DOHH2 (cell line): ENCODE results near the gene RARS2.
A peak's percentile ranks its signal among the peaks of the same experiment; 100 is the strongest.

Source experiments
- H3F3A ChIP-seq: fragments of 200-600 bp; sonication (generic), shearing (Covaris generic); 2 replicates; pipeline ENCODE4 v1.6.0; 2016; ENCODE audit warnings: antibody characterized with exemption, mild to moderate bottlenecking; ENCODE audit not compliant: control insufficient read depth, insufficient read depth
- H3K27ac ChIP-seq: fragments of 200-600 bp; sonication (generic); 2 replicates; pipeline ENCODE4 v1.5.1; 2014; ENCODE audit warnings: low read depth, mild to moderate bottlenecking, low read length, moderate library complexity
- H3K27me3 ChIP-seq: fragments of 200-600 bp; sonication (generic); 2 replicates; pipeline ENCODE4 v1.6.1; 2014; ENCODE audit warnings: mild to moderate bottlenecking, low read length, mixed read lengths; ENCODE audit not compliant: control insufficient read depth
- H3K36me3 ChIP-seq: fragments of 200-600 bp; sonication (generic); 2 replicates; pipeline ENCODE4 v1.6.1; 2014; ENCODE audit warnings: mild to moderate bottlenecking, low read length, moderate library complexity, mixed read lengths; ENCODE audit not compliant: control insufficient read depth
- H3K4me1 ChIP-seq: fragments of 200-600 bp; sonication (generic); 2 replicates; pipeline ENCODE4 v1.6.1; 2014; ENCODE audit warnings: mild to moderate bottlenecking, low read length, mixed read lengths; ENCODE audit not compliant: control insufficient read depth
- H3K4me2 ChIP-seq: fragments of 200-600 bp; sonication (generic); 2 replicates; pipeline ENCODE4 v1.6.0; 2014; ENCODE audit warnings: mild to moderate bottlenecking, low read length, moderate library complexity
- H3K4me3 ChIP-seq: fragments of 200-600 bp; sonication (generic); 2 replicates; pipeline ENCODE4 v1.5.1; 2014; ENCODE audit warnings: mild to moderate bottlenecking, low read length, mixed read lengths
- H3K79me2 ChIP-seq: fragments of 200-600 bp; sonication (generic); 2 replicates; pipeline ENCODE4 v1.6.1; 2014; ENCODE audit warnings: mild to moderate bottlenecking, low read length, mixed read lengths; ENCODE audit not compliant: control insufficient read depth
- H3K9me2 ChIP-seq: fragments of 200-600 bp; sonication (generic); replicated peaks from 2 replicates; pipeline ENCODE4 v1.6.1; 2014; ENCODE audit warnings: mild to moderate bottlenecking, low read length, mixed read lengths; ENCODE audit not compliant: control insufficient read depth
- H3K9me3 ChIP-seq: fragments of 200-600 bp; sonication (generic); 2 replicates; pipeline ENCODE4 v1.6.1; 2014; ENCODE audit warnings: antibody characterized with exemption, low read length, mixed read lengths; ENCODE audit not compliant: control insufficient read depth, insufficient read depth
- H4K20me1 ChIP-seq: fragments of 200-600 bp; sonication (generic); 2 replicates; pipeline ENCODE4 v1.6.0; 2014; ENCODE audit warnings: low read depth, mild to moderate bottlenecking, antibody characterized with exemption, low read length, moderate library complexity; ENCODE audit not compliant: control insufficient read depth, insufficient read depth
- CTCF ChIP-seq: fragments of 200-600 bp; sonication (generic); IDR thresholded peaks from one replicate; pipeline ENCODE4 v1.5.1; 2014; ENCODE audit warnings: antibody characterized with exemption, mild to moderate bottlenecking, low read depth, low read length; ENCODE audit not compliant: poor library complexity, severe bottlenecking
- EZH2phosphoT487 ChIP-seq: fragments of 200-600 bp; sonication (generic); IDR thresholded peaks from 2 replicates; pipeline ENCODE4 v1.6.1; 2017; ENCODE audit warnings: borderline replicate concordance, mild to moderate bottlenecking, antibody characterized with exemption, low read length, moderate library complexity, mixed read lengths

Gene RARS2

GRCh38 chr6:87589693-87590416, at the start of gene RARS2, which contains the start of gene ORC3:
Gene RARS2 (minus strand): TSS chr6:87589987. CDS start chr6:87589957, 30 bp downstream.
Gene ORC3 (plus strand): TSS chr6:87590135. CDS start chr6:87590169, 34 bp downstream.
- Histone ChIP-seq H4K20me1 (0 out of 2 replicates have a peak, but pooled peaks cover 5% of the 10 kb centered on the region), H3K36me3 (peaks cover 67% of the 10 kb centered on the region), H3K4me3 (peak within 1 kb of the TSS; percentile 95), H3K9me2 (no peaks in the 10 kb centered on the region), H3K9me3 (no peaks in the 10 kb centered on the region; the same call in 1 of the 2 replicates), H3K27ac (peak within 1 kb of the TSS; percentile 39), H3F3A (no peaks in the 10 kb centered on the region), H3K4me1 (peaks cover 34% of the 10 kb centered on the region), H3K79me2 (peaks cover 93% of the 10 kb centered on the region), H3K27me3 (no peaks in the 10 kb centered on the region), H3K4me2 (peak within 1 kb of the TSS; percentile 70)
- TF ChIP-seq EZH2phosphoT487: no peak
- no peak for TF ChIP-seq CTCF

GRCh38 chr6:87639373-87639772, 49.6 kb upstream of the RARS2 start:
- Histone ChIP-seq H3F3A (no peaks in the 10 kb centered on the region), H3K27ac (no peak overlapping the region), H3K79me2 (no peaks in the 10 kb centered on the region), H3K27me3 (no peaks in the 10 kb centered on the region), H3K4me3 (no peak overlapping the region), H3K9me3 (no peaks in the 10 kb centered on the region), H3K36me3 (peaks cover 33% of the 10 kb centered on the region), H3K4me2 (no peak overlapping the region), H3K4me1 (peaks cover 8% of the 10 kb centered on the region), H3K9me2 (no peaks in the 10 kb centered on the region), H4K20me1 (no peaks in the 10 kb centered on the region)
- no peak for TF ChIP-seq CTCF
- TF ChIP-seq EZH2phosphoT487: no peak

- TF ChIP-seq CTCF: no peak
- no peak for TF ChIP-seq EZH2phosphoT487
- Histone ChIP-seq H3K4me2 (no peak overlapping the region), H3K79me2 (no peaks in the 10 kb centered on the region), H3K27me3 (no peaks in the 10 kb centered on the region), H3K4me1 (peaks cover 8% of the 10 kb centered on the region), H3F3A (no peaks in the 10 kb centered on the region), H3K27ac (no peak overlapping the region), H3K4me3 (no peak overlapping the region), H3K9me3 (no peaks in the 10 kb centered on the region), H4K20me1 (no peaks in the 10 kb centered on the region), H3K36me3 (peaks cover 44% of the 10 kb centered on the region), H3K9me2 (no peaks in the 10 kb centered on the region)
Measured at GRCh38 chr6:87637106-87637505, 47.3 kb upstream of the RARS2 start.
